GM19463 (cell line): ENCODE measurements around the gene ARHGAP26.

Experiments used
- ATAC-seq: cut with Tn5 transposase; IDR thresholded peaks from one replicate; pipeline ENCODE4 v1.9.1; 2021; ENCODE audit warnings: mild to moderate bottlenecking, moderate library complexity; ENCODE audit not compliant: unreplicated experiment

Gene ARHGAP26

DNA sequence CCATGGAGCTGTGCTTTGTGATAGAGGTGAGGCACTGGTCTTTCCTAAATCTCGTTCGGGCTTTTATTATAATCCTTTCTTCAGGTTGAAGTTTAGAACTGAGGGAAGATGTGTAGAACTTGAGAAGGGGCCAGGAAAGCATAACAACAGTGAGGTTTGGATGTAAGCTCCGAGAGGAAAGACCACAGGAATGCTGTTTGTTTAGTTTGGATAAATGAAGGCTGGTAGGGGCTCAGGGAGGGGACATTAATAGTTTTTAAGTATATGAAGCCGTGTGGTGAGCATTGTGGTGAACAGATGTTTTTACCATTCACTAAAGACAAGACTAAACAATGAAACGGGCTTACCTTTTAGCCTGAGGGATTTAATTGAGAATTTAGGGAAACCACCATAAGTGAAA, 130.8 kb downstream of the ARHGAP26 start:
- ATAC-seq, result no peak

DNA sequence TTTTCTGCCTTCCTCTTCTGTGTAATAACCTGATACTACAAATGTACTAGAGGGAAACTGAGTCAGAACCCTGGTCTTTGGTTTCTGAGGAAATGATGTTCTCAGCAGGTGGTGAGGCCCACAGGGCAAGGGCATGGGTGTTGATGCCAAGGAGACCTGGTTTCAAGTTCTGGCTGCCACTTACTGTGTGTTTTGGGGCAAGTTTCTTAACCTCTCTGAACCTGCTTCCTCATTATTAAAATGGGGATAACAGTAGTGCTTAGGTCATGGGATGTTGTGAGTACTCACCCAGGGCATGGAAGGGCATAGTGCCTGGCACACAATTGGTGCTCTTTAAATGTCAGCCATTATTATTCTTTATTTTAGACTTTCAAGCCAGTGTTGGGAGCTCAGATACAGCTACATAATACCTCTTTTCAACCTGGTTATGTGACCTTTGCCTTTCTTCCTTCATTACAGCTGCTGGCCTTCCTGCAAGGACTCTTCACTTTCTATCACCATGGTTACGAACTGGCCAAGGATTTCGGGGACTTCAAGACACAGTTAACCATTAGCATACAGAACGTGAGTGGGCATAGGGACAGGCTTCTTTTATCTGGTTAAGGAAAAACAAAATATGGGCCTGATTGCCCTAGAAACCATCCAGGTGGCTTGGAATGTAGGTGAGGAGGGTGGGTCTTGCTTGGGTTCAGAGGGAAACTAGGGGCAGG, 131.5 kb downstream of the ARHGAP26 start:
- ATAC-seq, result no peak

- no peak for ATAC-seq
Measured at GRCh38 chr5:142902186-142902965, 132.2 kb downstream of the ARHGAP26 start.

DNA sequence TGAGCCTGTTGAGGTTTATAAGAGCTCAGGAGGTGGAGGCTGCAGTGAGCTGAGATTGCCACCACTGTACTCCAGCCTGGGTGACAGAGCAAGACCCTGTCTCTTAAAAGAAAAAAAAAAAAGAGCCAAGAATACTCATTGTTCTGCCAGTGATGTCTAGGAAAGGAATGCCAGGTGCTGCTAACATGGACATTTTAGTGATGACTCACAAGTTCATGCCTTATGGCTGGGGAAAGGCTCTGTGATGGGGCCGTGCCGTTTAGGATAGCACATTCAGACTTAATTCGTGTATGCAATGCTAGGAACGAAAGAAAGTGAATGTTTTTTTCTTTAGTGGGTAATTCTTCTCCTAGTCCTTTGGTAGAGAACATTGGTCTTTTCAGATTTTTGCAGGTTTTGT, 134.2 kb downstream of the ARHGAP26 start:
- no peak for ATAC-seq

- ATAC-seq, result no peak
Measured at GRCh38 chr5:142905348-142905747, 135.2 kb downstream of the ARHGAP26 start.

DNA sequence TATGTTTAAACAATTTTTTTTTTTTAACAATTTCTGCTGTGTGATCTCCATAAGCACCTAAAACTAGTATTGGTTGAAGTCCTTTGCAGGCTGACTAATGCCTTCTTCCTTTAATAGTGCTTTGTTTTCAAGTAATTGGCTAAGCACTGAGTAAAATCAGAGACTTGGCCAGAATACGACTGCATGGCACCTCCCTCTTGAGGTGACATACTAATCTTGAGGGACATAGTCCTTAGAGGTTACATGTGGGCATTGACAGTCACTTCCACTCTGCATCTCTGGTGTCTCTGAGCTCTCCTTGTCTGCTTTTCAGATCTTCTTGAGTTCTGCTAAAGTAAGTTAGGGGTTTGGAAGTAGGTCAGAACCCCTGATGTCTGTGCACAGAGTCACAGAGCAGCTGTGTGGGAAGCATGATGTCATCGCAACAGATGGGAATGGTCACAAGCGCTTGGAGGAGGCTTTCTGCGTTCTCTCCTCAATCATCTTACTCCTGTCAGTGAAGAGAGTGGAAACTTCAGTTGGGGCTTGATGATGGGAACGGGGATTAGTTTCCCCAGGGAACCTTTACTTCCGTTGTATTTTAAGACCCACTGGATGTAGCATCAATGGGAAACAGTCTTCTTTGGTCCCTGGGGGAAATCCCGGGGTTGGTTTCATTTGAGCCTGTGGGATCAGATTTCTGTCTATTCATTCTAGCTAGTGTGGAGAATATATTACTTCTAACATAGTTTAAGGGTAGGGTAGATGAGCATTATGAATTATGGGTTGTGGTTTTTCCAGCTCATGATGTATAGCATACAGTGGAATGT, 136.9 kb downstream of the ARHGAP26 start:
- no peak for ATAC-seq

DNA sequence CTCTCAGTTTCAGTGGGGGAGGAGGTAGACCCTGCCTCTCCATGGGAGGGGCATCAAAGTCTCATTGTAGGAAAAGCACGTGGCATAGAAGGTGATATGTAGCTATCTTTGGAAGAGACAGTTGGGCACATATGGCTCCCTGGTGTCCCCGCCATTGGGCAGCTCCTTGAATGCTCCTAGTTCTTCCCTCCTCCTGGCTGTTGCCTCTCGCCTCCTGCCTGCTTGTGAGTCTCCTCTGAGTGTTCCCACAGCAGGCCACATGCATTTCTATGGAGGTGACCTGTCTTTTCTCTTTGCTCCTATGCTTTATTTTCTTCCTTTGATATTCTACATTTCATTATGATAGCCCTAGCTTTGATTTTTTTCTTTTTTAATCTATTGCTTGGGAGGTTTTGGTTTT, 138.5 kb downstream of the ARHGAP26 start:
- no peak for ATAC-seq

GRCh38 chr5:142910128-142910527, 140.0 kb downstream of the ARHGAP26 start:
- no peak for ATAC-seq

- ATAC-seq, result no peak
Measured at GRCh38 chr5:142911170-142911569, 141.0 kb downstream of the ARHGAP26 start.

GRCh38 chr5:142911775-142912174, 141.6 kb downstream of the ARHGAP26 start:
- no peak for ATAC-seq

- ATAC-seq, result no peak
Measured at GRCh38 chr5:142913728-142914338, 143.7 kb downstream of the ARHGAP26 start.

DNA sequence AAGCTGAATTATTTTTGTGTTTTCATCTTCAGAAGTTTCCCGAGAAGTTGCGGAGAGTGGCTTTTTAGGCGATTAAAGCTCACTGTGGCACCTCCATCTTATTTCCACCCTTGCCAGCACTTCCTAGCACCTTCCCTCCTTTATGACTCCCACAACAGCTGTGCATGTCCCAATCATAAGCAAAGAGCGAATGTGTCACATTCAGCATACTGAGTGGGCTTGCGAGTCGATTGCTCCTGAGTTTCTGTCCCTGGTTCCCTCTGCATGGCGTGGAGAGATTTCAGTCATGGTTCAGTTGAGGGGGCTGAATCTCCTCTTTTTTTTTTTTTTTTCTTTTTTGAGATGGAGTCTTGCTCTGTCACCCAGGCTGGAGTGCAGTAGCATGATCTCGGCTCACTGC, 144.9 kb downstream of the ARHGAP26 start:
- ATAC-seq, result no peak

DNA sequence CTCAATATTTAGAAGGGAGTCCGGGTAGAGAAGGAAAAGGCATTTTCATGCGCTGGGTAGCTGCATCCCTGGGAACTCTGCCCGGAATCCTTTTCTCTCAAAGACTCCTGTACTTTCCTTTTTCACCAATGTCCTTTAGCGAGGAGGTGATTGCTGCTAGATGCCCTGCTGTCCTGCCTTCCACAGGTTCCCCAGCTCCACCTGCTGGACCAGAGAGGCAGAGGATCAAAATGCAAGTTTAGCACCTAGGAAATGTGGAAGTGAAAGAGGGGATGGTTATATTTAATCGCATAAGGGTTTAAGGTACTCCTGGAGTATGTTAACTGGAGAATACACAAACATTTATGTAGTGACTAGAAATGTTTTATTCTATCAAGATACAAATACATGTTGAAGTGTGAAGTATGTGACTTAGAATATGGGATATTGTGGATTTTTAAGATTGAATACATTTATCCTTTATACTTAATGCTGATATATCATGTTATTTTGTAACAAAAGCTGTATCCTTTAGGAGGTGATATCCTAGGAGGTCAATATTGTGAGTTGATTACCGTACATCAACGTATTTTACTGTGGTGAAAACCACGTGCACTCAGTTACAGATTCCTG, 145.7 kb downstream of the ARHGAP26 start:
- ATAC-seq, result peak; percentile 78

DNA sequence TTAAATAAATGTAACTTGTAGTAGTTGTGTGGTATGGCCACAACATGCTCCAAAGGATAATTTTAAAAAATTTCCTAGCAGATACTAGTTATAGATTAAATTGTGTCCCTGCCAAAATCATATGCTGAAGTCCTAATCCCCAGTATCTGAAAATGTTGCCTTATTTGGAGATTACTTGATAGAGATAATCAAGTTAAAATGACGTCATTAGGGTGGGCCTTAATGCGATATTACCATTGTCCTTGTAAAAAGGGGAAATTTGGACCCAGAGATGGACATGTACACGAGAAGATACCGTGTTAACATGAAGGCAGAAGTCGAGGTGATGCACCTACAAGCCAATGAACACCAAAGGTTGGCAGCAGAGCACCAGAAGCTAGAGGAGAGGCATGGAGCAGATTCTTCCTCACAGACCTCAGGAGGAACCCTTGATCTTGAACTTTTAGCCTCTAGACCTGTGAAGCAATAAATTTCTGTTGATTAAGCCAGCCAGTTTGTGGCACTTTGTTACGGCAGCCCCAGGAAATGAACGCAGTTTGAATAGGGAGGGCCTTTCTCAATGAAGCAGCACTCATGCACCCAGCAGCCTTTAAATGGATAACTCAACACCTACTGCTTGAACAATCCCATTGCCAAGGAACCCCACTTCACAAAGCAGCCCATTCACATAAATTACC, 148.9 kb downstream of the ARHGAP26 start:
- ATAC-seq, result no peak

DNA sequence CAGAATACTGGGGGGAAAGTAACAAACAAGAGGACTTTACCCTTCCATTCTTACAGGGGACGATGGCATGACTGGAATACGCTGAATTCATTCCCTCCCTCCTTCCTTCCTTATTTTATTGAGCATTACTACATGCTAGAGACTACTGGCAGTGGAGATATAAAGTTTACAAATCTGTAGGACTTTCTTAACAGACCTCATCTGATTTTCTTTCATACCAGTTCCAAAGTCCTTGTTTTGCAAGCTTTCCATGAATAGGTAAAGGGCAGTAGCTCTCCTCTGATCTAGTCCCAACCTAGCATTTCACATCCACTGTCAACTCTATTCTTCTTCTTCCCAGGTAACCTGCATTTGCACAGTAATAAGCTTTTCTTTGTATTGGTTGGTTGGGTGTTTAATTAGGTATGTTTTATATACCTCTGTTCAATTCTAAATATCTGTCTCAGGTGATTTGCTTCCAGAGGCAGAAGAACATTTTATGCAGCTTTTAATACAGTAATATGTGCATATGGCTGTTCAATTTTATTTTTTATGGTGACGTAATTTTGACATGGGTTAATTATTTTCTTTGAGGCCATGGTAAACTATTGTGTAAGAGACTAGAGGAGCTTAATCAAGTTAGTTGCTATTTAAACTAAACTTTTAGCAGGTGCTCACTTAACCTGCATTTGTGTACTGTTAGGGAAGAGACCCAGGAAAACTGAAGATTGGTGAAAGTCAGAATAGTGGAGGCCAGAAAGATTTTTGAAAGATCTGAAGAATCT, 150.9 kb downstream of the ARHGAP26 start:
- ATAC-seq, result no peak

DNA sequence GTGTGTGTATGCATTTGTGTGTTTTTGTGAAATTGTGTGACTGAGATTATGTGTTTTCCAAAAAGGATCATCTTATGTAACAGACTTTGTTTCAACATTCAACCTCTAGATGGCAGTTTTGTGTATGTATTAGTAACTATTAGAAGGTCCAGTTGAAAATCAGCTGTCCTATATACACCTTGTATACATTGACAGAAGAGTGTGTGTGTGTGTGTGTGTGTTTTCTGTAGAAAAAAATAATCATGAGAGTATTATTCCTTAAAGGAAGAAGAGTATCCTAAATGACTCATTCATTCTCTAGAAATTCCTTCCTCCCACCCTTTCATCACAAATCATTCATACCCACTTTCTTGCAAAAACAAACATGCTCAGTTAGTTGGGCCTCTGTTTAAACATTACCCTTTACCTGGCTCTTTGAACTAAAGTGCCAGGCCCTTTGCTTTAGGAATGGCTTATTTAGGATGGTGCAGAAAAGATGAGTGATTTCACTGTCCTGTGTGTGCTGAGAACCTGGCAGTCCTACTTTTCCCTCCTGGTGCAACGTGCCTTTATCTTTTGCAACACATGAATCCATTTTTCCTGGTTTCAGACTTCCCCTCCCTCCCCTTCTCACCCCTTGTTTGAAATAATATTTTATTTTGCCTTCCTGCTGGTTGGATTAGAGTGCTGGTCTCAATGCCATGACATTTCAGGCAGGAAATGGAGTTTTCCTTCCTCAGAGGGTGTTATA, 152.2 kb downstream of the ARHGAP26 start:
- ATAC-seq, result no peak

DNA sequence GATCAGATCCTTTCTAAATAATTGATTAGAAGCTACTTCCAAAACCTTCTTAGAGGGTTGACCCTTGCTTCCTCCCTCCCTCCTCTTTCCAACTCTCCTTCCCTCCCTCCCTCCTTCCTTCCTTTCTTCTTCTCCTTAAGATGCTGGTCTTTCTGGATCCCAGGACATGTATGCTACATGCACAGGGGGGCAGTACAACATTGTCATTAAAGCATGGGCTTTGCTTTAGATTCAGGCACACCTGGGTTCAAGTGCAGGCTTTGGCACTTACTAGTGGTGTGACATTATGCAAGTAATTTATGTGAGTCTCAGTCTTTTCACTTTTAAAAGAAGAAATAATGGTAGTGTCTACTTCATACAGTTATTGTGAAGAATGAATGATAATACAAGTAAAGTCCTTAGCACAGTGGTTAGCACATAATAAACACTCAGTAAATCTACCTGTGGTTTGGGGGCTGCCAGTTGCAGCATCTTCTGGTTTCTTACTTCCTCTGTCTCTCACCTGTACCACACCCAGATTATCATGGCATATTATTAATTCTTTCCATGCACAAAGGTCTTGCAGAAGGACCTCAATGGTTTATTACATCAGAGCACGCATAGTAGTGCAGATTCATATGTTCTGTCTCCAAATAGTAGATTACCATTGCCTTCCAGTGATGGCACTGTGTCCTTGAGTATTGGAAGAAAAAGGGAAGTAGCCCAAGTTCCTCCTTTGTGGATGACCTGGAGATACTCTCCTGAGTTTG, 154.1 kb downstream of the ARHGAP26 start:
- ATAC-seq, result no peak

GRCh38 chr5:142925795-142926194, 155.6 kb downstream of the ARHGAP26 start:
- ATAC-seq, result no peak
